HEK293 (cell line): ENCODE measurements around the gene TAS2R50.

ENCODE experiments used
- CTCF ChIP-seq: fragments of 450-650 bp; formaldehyde crosslinking; IDR thresholded peaks from 2 replicates; pipeline ENCODE4 v1.5.1; 2016; ENCODE audit warnings: missing biosample characterization, missing genetic modification characterization
- HOXA7 ChIP-seq: sonication (generic); formaldehyde crosslinking; IDR thresholded peaks from 2 replicates; pipeline ENCODE4 v1.8.1; 2022; ENCODE audit warnings: missing genetic modification reagents, borderline replicate concordance
- KLF16 ChIP-seq: fragments of 450-650 bp; formaldehyde crosslinking; IDR thresholded peaks from 2 replicates; pipeline ENCODE4 v1.5.1; 2017; ENCODE audit warnings: missing biosample characterization, missing genetic modification characterization
- TCF7L2 ChIP-seq: IDR thresholded peaks from 2 replicates; pipeline ENCODE4 v1.6.1; 2011; ENCODE audit warnings: low read depth, mild to moderate bottlenecking, inconsistent platforms, low read length, moderate library complexity, borderline replicate concordance
- ZBTB17 ChIP-seq: fragments of 450-650 bp; formaldehyde crosslinking; IDR thresholded peaks from 2 replicates; pipeline ENCODE4 v1.5.1; 2016; ENCODE audit warnings: missing biosample characterization, missing genetic modification characterization
- ZNF121 ChIP-seq: fragments of 450-650 bp; formaldehyde crosslinking; IDR thresholded peaks from 2 replicates; pipeline ENCODE4 v1.5.1; 2016; ENCODE audit warnings: missing biosample characterization, missing genetic modification characterization
- ZNF157 ChIP-seq: fragments of 450-650 bp; formaldehyde crosslinking; IDR thresholded peaks from 2 replicates; pipeline ENCODE4 v1.5.1; 2016; ENCODE audit warnings: missing biosample characterization, missing genetic modification characterization
- ZNF585B ChIP-seq: fragments of 450-650 bp; formaldehyde crosslinking; IDR thresholded peaks from 2 replicates; pipeline ENCODE4 v1.5.1; 2016; ENCODE audit warnings: missing biosample characterization, missing genetic modification characterization
- ZNF791 ChIP-seq: fragments of 450-650 bp; formaldehyde crosslinking; IDR thresholded peaks from 2 replicates; pipeline ENCODE4 v1.5.1; 2016; ENCODE audit warnings: missing biosample characterization, missing genetic modification characterization
- TF ChIP-seq, protein P1 (sequence below): fragments of 450-650 bp; formaldehyde crosslinking; IDR thresholded peaks from 2 replicates; pipeline ENCODE4 v1.5.1; 2016; ENCODE audit warnings: missing biosample characterization, missing genetic modification characterization, low read depth
- TF ChIP-seq, protein P2 (sequence below): fragments of 450-650 bp; formaldehyde crosslinking; IDR thresholded peaks from 2 replicates; pipeline ENCODE4 v1.5.1; 2017; ENCODE audit warnings: missing biosample characterization, missing genetic modification characterization

- no peak for TF ChIP-seq TCF7L2
- TF ChIP-seq CTCF = no peak
- TF ChIP-seq, protein P1, sequence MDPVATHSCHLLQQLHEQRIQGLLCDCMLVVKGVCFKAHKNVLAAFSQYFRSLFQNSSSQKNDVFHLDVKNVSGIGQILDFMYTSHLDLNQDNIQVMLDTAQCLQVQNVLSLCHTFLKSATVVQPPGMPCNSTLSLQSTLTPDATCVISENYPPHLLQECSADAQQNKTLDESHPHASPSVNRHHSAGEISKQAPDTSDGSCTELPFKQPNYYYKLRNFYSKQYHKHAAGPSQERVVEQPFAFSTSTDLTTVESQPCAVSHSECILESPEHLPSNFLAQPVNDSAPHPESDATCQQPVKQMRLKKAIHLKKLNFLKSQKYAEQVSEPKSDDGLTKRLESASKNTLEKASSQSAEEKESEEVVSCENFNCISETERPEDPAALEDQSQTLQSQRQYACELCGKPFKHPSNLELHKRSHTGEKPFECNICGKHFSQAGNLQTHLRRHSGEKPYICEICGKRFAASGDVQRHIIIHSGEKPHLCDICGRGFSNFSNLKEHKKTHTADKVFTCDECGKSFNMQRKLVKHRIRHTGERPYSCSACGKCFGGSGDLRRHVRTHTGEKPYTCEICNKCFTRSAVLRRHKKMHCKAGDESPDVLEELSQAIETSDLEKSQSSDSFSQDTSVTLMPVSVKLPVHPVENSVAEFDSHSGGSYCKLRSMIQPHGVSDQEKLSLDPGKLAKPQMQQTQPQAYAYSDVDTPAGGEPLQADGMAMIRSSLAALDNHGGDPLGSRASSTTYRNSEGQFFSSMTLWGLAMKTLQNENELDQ (tag by site-specific recombination) = no peak
- no peak for TF ChIP-seq ZNF121
- TF ChIP-seq HOXA7 (CRISPR knock-in tag) = no peak
- no peak for TF ChIP-seq ZNF157
- no peak for TF ChIP-seq KLF16 (tag by site-specific recombination)
- no peak for TF ChIP-seq ZBTB17 (tag by site-specific recombination)
- no peak for TF ChIP-seq ZNF791
- no peak for TF ChIP-seq ZNF585B (tag by site-specific recombination)
- TF ChIP-seq, protein P2, sequence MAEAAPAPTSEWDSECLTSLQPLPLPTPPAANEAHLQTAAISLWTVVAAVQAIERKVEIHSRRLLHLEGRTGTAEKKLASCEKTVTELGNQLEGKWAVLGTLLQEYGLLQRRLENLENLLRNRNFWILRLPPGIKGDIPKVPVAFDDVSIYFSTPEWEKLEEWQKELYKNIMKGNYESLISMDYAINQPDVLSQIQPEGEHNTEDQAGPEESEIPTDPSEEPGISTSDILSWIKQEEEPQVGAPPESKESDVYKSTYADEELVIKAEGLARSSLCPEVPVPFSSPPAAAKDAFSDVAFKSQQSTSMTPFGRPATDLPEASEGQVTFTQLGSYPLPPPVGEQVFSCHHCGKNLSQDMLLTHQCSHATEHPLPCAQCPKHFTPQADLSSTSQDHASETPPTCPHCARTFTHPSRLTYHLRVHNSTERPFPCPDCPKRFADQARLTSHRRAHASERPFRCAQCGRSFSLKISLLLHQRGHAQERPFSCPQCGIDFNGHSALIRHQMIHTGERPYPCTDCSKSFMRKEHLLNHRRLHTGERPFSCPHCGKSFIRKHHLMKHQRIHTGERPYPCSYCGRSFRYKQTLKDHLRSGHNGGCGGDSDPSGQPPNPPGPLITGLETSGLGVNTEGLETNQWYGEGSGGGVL (tag by site-specific recombination) = no peak
These were observed 4.5 kb downstream of the TAS2R50 start for GRCh38 chr12:10982244-10982643.
